GM18858 (cell line): Measurements from ENCODE around the gene POLE2.
"Not testable (repeated sequence)": the region's sequence is repeated elsewhere in the genome, so short reads cannot be mapped to it uniquely, and the experiment has no call there.

Experiments
- ATAC-seq: cut with Tn5 transposase; IDR thresholded peaks from one replicate; pipeline ENCODE4 v1.9.1; 2021; ENCODE audit not compliant: unreplicated experiment

POLE2 gene

DNA sequence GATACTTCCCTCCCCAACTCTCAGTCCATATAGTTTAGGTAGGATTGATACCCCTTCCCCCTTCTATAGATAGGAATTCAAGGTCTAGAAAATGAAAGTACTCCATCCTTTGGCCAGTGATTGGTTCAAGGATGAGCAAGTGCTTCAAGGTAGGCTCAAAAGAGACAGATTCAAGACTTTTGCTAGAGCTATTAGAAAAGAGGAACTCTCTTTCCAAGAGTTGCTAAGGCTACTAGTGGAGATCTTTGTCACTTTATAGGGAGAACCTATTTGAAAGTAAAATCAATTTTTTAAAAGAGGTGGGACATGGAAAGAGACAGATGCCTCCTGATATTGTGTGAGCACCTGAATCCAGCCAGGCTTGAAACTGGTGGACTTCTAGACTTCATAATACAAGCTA is 17.5 kb downstream of the POLE2 start:
- ATAC-seq = no peak

DNA sequence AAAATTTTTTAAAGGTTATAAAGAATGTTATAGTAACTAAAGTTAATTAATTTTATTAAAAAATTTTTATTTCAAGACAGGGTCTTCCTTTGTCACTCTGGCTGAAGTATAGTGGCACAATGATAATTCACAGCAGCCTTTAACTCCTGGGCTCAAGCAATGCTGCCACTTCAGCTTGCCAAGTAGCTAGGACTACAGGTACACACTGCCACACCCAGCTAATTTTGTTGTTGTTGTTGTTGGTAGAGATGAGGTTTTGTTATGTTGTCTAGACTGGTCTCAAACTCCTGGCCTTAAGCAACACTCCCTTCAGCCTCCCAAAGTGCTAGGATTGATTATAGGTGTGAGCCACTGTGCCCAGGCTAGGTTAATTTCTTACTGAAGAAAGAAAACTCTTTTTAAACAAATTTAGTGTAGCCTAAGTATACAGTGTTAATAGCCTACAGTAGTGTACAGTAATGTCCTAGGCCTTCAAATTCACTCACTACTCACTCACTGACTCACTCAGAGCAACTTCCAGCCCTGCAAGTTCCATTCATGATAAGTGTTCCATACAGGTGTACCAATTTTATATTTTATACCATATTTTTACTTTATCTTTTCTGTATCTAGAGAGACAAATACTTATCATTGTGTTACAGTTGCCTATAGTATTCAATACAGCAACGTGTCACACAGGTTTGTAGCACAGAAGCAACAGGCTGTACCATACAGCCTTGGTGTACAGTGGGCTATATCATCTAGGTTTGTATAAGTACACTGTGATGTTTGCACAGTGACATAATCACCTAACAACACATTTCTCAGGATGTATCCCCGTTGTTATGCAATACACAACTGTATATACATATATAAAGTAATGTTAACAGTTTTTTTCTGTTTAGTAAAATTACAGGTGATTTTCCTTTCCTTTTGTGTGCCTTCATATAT is 28.2 kb downstream of the POLE2 start:
- ATAC-seq = no peak

DNA sequence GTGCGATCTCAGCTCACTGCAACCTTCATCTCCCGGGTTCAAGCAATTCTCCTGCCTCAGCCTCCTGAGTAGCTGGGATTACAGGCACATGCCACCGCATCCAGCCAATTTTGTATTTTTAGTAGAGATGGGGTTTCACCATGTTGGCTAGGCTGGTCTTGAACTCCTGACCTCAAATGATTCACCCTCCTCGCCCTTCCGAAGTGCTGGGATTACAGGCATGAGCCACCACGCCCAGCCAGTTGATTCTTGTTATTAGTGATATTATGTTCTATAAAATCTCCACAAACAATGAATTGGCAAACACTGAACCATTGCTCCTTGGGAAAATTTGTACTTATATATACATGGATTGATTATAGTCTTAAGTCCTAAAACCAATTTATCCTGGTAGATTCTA is 30.5 kb downstream of the POLE2 start:
- not testable (repeated sequence) for ATAC-seq

DNA sequence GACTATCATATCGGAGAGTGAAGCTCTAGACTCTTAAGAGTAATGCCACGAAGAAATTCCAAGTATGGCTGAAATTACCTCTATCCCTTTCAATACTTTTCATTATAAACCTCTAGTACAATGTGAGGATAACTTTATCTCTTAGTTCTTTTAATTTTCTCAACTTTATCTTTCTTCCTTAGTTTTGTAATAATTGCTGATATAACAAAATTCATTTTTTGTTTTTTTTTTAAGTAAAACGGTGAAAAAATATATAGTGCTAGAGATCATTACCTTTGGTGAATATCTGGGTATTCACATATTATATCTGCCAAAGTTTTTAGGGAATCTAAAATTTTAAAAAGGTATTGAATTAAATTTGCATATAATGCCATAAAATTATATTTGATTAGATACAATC is 33.5 kb downstream of the POLE2 start:
- no peak for ATAC-seq

DNA sequence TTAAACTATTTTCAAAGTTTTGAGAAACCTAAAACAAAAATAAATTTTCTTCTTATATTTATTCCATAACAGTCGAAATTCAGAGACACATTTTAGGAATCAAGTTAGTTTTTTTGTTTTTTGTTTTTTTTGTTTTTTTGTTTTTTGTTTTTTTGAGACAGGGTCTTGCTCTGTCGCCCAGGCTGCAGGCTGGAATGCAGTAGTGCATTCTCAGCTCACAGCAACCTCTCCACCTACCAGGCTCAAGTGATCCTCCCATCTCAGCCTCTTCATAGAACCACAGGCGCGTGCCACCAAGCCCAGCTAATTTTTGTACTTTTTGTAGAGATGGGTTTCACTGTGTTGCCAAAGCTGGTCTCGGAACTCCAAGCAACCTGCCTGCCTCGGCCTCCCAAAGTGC is 34.5 kb downstream of the POLE2 start:
- no peak for ATAC-seq

DNA sequence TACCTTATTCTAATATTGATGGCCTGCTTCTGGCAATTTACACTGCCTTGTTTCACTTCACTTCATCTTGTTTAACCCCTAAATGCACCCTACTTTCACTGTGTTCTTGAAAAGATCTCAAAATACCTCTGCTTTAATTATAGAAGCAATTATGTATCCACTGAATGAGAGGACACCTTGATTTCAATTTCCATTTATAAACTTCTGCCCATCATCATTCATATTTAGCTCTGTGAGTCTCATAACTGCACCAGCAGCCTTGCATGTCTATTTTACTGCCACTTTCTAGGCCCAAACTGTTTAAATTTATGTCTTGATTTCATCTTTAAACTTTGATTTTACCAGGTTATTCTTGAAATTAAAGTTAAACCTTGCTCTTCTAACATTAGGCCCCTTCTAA is 45.9 kb downstream of the POLE2 start:
- ATAC-seq = no peak

DNA sequence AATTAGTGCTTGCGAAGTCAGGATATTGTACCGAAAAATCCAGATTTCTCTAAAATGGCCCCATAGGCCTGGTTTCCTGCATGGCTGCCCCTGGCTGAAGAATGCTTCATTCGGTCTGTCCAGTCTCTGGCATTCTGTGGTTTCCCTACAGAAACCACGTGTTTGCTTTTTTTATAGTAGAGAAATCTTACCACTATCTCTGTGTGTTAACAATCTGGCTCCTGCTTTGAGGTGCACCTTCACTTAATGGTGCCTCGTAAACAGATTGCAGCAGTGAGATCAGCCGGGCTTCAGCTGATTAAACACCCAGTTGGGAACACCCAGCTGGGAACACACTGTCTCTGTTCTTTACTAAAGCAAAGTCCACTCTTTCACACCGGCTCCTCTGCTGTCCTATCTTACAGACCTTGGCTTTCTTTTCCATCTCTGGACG is 46.3 kb downstream of the POLE2 start:
- ATAC-seq = no peak

DNA sequence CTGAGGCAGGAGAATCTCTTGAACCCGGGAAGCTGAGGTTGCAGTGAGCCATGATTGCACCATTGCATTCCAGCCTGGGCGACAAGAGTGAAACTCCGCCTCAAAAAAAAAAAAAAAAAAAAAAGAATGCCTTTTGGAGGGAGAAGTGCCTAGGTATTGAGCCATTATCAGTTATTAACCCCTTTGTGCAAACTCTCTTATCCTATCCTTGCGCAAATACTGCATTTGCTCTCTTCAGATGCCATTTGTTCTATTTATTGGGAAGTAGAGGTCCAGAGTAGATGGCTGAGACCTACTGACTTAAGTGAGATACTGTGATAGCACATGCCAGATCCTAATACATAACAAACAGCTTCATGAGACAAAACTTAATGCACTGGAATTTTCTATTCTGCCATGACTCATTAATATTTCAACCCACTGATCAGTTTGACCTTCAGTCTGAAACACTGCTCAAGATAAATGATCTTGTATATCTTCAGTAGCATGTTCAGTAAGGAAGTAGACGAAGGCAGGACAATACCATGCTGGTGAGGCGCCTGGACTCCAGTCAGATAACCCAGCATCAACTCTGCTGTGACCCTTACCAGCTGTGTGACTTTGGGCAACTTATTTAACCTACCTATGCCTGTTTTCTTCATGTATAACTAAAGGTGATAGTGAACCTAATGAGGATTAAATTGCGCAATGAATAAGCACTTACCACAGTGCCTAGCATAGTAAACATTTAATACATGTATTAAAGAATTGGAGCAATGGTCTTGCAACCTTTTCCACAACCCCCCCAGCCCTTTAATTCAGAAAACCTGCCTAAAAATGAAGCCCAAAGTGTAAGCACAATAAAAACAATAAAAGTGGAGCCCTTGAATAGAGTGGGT is 47.2 kb downstream of the POLE2 start:
- ATAC-seq = no peak

DNA sequence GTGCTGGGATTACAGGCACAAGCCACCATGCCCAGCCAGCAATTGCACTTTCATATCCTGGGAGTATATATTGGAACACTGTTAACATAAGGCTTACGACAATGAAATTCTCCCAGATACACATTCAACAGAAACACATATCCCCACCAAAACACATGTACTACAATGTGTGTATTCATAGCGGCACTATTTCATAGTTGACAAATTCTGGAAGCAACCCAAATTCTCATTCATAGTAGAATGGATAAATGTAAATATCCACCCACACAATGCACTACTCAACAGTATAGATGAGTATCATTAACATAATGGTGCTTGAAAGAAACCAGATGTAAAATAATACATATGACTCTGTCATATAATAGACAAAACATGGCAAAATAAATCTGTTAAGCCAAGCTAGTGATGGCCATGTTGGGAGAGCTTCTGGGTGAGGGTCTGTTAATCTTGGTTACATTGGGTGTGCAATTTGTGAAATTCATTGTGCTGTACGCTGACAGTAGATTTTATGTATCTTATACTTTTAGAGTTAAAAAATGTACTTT is 50.4 kb downstream of the POLE2 start:
- no peak for ATAC-seq

DNA sequence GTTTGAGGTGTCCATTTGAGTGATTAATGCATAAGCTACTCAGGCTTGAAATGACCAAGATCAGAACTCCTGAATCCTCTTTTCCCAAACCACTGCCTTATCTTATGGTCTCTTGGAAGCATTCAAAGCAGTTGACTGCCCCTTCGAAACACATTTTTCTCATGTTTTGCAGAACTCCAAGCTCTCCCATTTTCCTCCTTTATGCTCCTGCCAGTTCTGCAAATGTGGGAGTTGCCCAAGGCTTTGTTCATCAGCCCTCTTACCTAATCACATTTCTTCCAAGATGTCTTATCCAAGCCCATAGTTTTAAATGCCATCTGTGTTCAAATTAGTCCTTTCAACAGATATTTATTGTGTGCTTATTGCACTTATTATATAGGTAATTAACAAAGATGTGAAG is 51.1 kb downstream of the POLE2 start:
- no peak for ATAC-seq

DNA sequence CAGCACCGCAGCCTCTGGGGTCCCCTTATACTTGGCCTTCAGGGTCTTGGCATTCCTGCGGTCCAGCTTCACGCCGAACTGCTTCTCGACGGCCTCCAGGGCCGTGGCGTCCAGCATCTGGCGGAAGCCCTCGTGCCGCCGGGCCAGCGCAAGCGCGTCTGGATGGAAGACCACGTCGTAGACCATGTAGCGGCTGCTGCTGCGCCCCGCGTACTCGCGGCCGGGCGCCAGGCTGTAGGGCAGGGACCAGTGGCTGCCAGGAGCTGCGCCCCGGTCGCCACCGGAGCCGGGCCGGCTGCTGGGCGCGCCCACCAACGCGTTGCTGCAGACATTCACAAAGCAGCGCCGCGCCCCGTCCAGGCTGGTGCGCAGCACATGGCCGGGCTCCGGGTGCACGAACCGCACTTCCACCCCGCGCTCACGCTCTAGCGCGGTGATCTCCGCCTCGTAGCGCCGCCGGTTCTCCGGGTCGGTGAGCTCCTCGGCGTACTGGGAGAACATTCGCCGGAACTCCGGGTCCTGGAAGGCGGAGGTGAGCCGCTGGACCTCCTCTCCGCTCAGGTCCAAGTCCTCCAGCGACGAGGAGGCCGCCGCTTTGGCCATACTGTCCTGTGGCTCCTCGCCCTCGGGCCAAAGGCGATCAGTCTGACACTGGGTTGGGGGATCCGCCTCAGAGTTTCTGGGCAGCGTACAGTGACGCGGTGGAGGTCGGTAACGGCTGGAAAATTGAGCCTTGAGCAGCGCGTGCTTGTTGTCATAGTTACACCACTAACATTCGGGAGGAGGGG is 53.3 kb downstream of the POLE2 start, which contains the start of gene DNAAF2:
Gene DNAAF2 (minus strand): TSS at position 698 of the 788 bp plus-strand sequence. CDS start 95 bp downstream, at position 603.
- ATAC-seq = peak; percentile 23

DNA sequence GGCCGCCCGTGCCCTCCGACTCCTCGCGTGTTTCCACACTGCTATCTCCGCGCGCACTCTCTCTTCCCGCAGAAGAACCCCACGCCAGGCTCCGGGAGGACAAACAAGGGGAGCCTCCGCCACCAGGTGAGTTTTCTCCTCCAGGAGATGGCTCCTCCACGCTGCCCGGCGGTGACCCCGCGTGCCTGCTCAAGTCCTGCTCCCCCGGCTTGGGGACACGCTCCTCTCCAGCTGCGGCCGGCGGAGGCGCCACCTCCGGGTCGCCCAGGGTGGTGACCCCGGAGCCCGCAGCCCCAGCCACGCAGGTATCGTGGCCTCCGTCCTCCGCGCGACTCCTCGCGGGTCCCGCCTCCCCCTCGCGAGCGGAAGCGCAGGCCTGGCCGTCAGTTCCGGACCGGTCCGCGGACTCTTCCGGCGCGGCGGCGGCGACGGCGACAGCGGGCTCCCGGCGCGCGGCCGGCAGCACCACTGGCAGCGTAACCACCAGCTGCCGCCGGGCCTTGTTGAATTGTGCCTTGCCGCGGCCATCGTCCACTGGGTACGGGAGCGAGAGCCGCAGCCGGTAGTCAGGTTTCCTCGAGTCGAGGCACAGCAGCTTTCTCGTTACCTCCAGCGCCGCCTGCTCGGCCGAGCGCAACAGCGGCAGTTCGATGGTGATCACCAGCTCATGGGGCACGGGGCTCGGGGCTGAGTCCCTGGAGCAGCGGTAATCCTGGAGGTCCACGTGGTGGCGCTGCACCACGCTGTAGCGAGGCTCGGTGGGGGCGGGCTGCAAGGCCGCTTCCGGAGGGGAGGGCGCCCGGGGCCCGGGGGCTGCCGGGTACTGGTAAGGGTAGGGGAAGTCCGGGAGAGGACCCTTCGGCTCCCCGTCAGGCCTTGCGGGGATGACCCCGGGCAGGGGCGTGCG is 54.1 kb downstream of the POLE2 start:
- peak; percentile 64 for ATAC-seq

DNA sequence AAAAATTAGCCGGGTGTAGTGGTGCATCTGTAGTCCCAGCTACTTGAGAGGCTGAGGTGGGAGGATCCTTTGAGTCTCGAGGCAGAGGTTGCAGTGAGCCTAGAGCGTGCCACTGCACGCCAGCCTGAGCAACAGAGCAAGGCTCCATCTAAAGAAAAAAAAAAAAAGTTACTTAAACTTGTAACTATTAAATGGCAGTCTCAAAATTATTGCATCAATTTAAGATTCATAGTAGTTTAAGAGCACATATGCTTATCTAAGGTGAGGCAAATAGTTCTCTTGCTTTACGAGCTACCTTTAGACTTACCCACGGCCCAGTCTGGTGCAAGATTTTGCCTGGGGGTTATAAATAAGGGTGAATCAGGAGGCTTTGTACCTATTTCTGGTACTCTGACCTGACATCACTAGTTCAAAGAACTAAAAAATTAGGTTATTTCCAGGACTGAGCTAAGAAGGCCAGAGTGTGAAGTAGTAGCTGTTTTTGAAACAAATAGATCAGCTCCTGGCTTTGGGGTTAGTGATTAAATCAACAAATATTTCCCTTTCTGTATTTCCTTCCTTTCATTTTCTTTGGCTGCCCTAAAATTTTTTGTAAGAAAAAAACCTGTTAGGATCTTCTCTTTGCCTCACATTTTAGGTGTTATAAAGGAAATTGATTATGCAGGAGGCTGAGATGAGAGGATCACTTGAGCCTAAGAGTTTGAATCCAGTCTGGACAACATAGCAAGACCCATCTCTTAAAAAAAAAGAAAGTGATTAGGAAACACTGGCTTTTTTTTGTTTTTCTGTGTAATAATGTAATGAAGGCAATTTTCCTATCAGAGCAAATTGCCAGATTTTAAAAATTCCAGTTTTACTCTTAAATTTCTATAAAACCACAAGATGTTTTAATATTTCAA is 63.8 kb downstream of the POLE2 start:
- no peak for ATAC-seq

DNA sequence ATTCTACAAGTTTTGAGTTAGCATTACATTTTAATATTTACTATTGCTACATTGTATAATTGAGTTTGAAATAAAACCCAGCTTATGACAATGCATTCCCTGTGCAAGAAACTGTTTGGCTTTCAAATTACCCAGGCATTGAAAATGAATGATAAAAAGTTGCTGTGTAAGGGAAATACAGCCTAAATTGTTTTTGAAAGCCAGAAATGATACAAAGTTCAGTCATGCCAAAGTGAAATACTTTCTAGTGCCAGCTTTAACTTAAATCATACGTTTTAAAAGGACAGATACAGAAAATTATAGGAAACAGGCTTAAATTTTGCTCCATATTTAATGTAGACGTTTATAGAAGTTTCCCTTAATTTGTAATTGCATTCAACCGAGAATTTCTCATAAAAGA is 64.6 kb downstream of the POLE2 start:
- no peak for ATAC-seq

DNA sequence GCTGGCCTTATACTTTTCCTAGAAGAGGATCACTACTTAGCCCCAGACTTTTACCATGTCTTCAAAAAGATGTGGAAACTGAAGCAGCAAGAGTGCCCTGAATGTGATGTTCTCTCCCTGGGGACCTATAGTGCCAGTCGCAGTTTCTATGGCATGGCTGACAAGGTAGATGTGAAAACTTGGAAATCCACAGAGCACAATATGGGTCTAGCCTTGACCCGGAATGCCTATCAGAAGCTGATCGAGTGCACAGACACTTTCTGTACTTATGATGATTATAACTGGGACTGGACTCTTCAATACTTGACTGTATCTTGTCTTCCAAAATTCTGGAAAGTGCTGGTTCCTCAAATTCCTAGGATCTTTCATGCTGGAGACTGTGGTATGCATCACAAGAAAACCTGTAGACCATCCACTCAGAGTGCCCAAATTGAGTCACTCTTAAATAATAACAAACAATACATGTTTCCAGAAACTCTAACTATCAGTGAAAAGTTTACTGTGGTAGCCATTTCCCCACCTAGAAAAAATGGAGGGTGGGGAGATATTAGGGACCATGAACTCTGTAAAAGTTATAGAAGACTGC is 65.9 kb downstream of the POLE2 start:
- no peak for ATAC-seq

DNA sequence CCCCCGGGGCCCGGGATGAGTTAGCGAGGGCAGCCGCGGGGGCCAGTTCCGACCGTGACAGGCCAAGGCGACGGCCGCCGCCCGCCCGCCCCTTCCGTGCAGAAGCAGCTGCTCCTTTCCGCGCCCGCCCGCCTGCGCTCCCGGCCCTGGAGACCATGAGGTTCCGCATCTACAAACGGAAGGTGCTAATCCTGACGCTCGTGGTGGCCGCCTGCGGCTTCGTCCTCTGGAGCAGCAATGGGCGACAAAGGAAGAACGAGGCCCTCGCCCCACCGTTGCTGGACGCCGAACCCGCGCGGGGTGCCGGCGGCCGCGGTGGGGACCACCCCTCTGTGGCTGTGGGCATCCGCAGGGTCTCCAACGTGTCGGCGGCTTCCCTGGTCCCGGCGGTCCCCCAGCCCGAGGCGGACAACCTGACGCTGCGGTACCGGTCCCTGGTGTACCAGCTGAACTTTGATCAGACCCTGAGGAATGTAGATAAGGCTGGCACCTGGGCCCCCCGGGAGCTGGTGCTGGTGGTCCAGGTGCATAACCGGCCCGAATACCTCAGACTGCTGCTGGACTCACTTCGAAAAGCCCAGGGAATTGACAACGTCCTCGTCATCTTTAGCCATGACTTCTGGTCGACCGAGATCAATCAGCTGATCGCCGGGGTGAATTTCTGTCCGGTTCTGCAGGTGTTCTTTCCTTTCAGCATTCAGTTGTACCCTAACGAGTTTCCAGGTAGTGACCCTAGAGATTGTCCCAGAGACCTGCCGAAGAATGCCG is 66.7 kb downstream of the POLE2 start:
- peak; percentile 7 for ATAC-seq
